ENCODE measurements around the gene ITIH4.

The ITIH4 gene

GRCh38 chr3:52829906-52830463 lies 487 bp downstream of the ITIH4 start:
- no peak for DNase-seq

GRCh38 chr3:52829482-52829881 lies 990 bp downstream of the ITIH4 start:
- no peak for DNase-seq

GRCh38 chr3:52827866-52828376 lies 2.6 kb downstream of the ITIH4 start:
- no peak for DNase-seq

- DNase-seq, result no peak
Measured at GRCh38 chr3:52827441-52827840, 3.0 kb downstream of the ITIH4 start.

GRCh38 chr3:52824037-52824436 lies 6.4 kb downstream of the ITIH4 start:
- no peak for DNase-seq

GRCh38 chr3:52822363-52822762 lies 8.1 kb downstream of the ITIH4 start:
- DNase-seq, result no peak

GRCh38 chr3:52820736-52821135 lies 9.7 kb downstream of the ITIH4 start:
- peak; percentile 63 for DNase-seq

- DNase-seq, result no peak
Measured at GRCh38 chr3:52819936-52820335, 10.5 kb downstream of the ITIH4 start.

GRCh38 chr3:52817860-52818259 lies 12.6 kb downstream of the ITIH4 start:
- no peak for DNase-seq

- DNase-seq, result no peak
Measured at GRCh38 chr3:52817221-52817620, 13.3 kb downstream of the ITIH4 start.

- DNase-seq, result no peak
Measured at GRCh38 chr3:52816654-52817053, 13.8 kb downstream of the ITIH4 start.

GRCh38 chr3:52816199-52816598 lies 14.3 kb downstream of the ITIH4 start:
- DNase-seq, result no peak

GRCh38 chr3:52813810-52814209 lies 16.7 kb downstream of the ITIH4 start:
- DNase-seq, result no peak

GRCh38 chr3:52811452-52812011 lies 18.9 kb downstream of the ITIH4 start:
- DNase-seq, result no peak

- DNase-seq, result no peak
Measured at GRCh38 chr3:52810923-52811322, 19.5 kb downstream of the ITIH4 start.

- no peak for DNase-seq
Measured at GRCh38 chr3:52809662-52810377, 20.7 kb downstream of the ITIH4 start.

GRCh38 chr3:52809149-52809548 lies 21.3 kb downstream of the ITIH4 start:
- DNase-seq, result no peak

- DNase-seq, result peak; percentile 36
Measured at GRCh38 chr3:52805270-52806039, 25.0 kb downstream of the ITIH4 start.

GRCh38 chr3:52801839-52802238 lies 28.6 kb downstream of the ITIH4 start:
- no peak for DNase-seq

GRCh38 chr3:52800079-52800478 lies 30.4 kb downstream of the ITIH4 start:
- DNase-seq, result no peak

- DNase-seq, result no peak
Measured at GRCh38 chr3:52798978-52799476, 31.4 kb downstream of the ITIH4 start.

GRCh38 chr3:52798376-52798977 lies 32.0 kb downstream of the ITIH4 start:
- DNase-seq, result no peak

- no peak for DNase-seq
Measured at GRCh38 chr3:52796411-52796810, 34.1 kb downstream of the ITIH4 start.
